GM12891 (cell line): ENCODE data around the gene PRRT4.

Source experiments
- POLR2A ChIP-seq: IDR thresholded peaks from 2 replicates; pipeline ENCODE4 v1.6.1; 2011; ENCODE audit warnings: low read depth, low read length, control low read depth
- POLR2AphosphoS5 ChIP-seq: IDR thresholded peaks from 2 replicates; pipeline ENCODE4 v1.6.1; 2011; ENCODE audit warnings: low read depth, low read length, control low read depth
- TAF1 ChIP-seq: IDR thresholded peaks from 2 replicates; pipeline ENCODE4 v1.6.1; 2011; ENCODE audit warnings: low read depth, low read length, control low read depth

DNA sequence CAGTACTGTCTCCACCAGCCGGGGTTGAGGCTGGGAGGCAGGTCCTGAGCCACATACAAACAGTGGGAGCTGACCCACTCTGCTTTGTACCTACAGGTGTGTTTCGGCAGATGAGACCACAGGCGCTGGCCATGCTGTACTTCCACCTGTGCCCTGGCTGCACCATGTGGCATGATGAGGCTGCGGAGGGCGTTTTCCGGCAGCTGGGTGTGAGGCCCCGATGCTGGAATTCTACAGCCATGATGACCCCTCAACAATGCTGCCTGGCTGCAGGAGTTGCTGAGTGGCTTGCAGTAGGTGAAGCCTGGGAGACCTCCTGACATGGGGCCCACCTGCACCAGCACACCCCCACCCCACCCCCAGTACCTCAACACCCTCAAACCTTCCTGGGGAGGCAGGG lies 30.3 kb upstream of the PRRT4 start:
- TF ChIP-seq TAF1 (no peak), POLR2AphosphoS5 (no peak), POLR2A (no peak)
